ENCODE results near the gene NUMA1. TPM values are rescaled to one million over a fixed set of nuclear protein-coding genes. Genes with fewer than 3 reads are reported as not detected.
A peak's percentile ranks its signal among the peaks of the same experiment; 100 is the strongest.

The NUMA1 gene
- polyA plus RNA-seq, 3 donors: 4.1 to 91.2 (median 12.4) TPM

DNA sequence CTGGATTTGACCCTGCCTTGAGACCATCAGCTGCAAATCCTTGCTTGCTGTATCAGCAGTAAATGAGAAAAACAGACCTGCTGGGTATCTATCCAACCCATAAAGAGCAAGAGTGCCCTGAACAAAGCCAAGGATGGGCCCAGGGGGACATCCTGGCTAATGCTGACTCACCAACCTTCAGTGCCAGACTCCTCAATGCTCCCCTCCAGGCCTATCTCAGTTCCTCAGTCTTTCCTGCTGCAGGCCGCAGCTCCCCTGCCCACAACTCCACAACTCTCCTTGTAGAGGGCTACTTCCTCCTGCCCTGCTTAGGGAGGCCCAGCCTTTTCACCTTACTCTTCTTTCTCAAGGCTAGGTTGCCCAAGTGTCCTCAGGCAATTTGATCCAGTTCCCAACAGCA is 20.1 kb upstream of the NUMA1 start:
- intact Hi-C loops (cut with micrococcal nuclease): loop anchor here (5.0 to 10.0 kb wide), 2 partner anchors 42 to 124 kb away; partner anchors contain the start of gene INPPL1 (in 1 of the 2)
- Histone ChIP-seq H3K9ac (ENCODE audit: insufficient read depth, low read length, poor library complexity, severe bottlenecking) (peak overlapping the region; percentile 91), H3K9me3 (replicated peaks in 1 of 2; ENCODE audit: control insufficient read depth in 1 of 2, insufficient read depth in 1 of 2, low read length in 2 of 2) (no peaks in the 10 kb centered on the region), H3K4me1 (ENCODE audit: control insufficient read depth in 1 of 2, insufficient read depth in 2 of 2, low read length in 2 of 2) (peaks cover 46 to 50% of the 10 kb centered on the region in 2 donors), H3K4me2 (replicated peaks; ENCODE audit: extremely low read depth, low read length, poor library complexity, severe bottlenecking) (peak overlapping the region; percentile 86), H2AFZ (ENCODE audit: insufficient read depth, low read depth, low read length, poor library complexity, severe bottlenecking) (no peak overlapping the region), H3K36me3 (replicated peaks in 1 of 2; ENCODE audit: control insufficient read depth in 1 of 2, insufficient read depth in 2 of 2, low read length in 2 of 2) (peaks cover 35 to 57% of the 10 kb centered on the region in 2 donors), H3K4me3 (replicated peaks in 1 of 3; ENCODE audit: low read depth in 2 of 3, low read length in 3 of 3) (peak overlapping the region in 1 of 3 experiments; percentile 95), H3K27me3 (ENCODE audit: control insufficient read depth in 2 of 2, insufficient read depth in 2 of 2, low read length in 2 of 2) (no peaks in the 10 kb centered on the region), H3K79me2 (ENCODE audit: insufficient read depth, low read length) (peaks cover 65% of the 10 kb centered on the region), H4K20me1 (ENCODE audit: insufficient read depth, low read length) (peaks cover 50% of the 10 kb centered on the region), H3K27ac (ENCODE audit: low read depth in 1 of 2, low read length in 2 of 2) (peak overlapping the region; percentile 53 to 95)
- TF ChIP-seq, protein P1, sequence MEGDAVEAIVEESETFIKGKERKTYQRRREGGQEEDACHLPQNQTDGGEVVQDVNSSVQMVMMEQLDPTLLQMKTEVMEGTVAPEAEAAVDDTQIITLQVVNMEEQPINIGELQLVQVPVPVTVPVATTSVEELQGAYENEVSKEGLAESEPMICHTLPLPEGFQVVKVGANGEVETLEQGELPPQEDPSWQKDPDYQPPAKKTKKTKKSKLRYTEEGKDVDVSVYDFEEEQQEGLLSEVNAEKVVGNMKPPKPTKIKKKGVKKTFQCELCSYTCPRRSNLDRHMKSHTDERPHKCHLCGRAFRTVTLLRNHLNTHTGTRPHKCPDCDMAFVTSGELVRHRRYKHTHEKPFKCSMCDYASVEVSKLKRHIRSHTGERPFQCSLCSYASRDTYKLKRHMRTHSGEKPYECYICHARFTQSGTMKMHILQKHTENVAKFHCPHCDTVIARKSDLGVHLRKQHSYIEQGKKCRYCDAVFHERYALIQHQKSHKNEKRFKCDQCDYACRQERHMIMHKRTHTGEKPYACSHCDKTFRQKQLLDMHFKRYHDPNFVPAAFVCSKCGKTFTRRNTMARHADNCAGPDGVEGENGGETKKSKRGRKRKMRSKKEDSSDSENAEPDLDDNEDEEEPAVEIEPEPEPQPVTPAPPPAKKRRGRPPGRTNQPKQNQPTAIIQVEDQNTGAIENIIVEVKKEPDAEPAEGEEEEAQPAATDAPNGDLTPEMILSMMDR (IDR thresholded peaks at IDR 0.05): no peak
- Mint-ChIP-seq H3K9me3 (peaks cover 0 to 7% (median 0%) of the 10 kb centered on the region in 7 donors), H3K27me3 (ENCODE audit: low read depth in 3 of 3) (peaks cover 0 to 1% (median 1%) of the 10 kb centered on the region in 3 donors), H3K4me3 (peak overlapping the region; percentile 60 to 99), H3K36me3 (peaks cover 40 to 78% of the 10 kb centered on the region in 2 donors), H3K4me1 (peaks cover 52% of the 10 kb centered on the region), H3K27ac (peak overlapping the region; percentile 95 to 98 (median 96))
- DNase-seq: peak; percentile 51 to 77 (median 76)
- WGBS (ENCODE audit: insufficient coverage): no CpG with 5 or more reads among the region's 1 CpG

DNA sequence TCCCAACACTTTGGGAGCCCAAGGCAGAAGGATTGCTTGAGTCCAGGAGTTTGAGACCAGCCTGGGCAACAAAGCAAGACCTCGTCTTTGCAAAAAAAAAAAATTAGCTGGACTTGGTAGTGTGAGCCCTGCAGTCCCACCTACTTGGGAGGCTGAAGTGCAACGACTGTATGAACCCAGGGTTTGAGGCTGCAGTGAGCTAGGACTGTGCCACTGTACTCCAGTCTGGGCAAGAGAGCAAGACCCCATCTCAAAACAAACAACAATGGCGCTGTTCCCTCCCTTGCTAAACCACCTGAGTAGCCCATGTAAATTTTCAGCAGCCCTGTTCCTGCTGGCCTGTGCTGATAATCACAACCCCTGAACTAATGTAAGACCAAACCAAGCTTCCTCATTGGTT is 19.7 kb upstream of the NUMA1 start:
- TF ChIP-seq, protein P1 (IDR thresholded peaks at IDR 0.05): no peak
- H4K20me1 ChIP-seq (ENCODE audit: insufficient read depth, low read length): peaks cover 50% of the 10 kb centered on the region
- intact Hi-C loops (cut with micrococcal nuclease): loop anchor here (5.0 to 10.0 kb wide), 2 partner anchors 42 to 125 kb away; partner anchors contain the start of gene INPPL1 (in 1 of the 2)
- H3K4me2 ChIP-seq (replicated peaks; ENCODE audit: extremely low read depth, low read length, poor library complexity, severe bottlenecking): peak overlapping the region; percentile 86
- peaks cover 0 to 1% (median 1%) of the 10 kb centered on the region in 3 donors for H3K27me3 Mint-ChIP-seq (ENCODE audit: low read depth in 3 of 3)
- H3K79me2 ChIP-seq (ENCODE audit: insufficient read depth, low read length): peaks cover 65% of the 10 kb centered on the region
- peaks cover 52% of the 10 kb centered on the region for H3K4me1 Mint-ChIP-seq
- peaks cover 46 to 50% of the 10 kb centered on the region in 2 donors for H3K4me1 ChIP-seq (ENCODE audit: control insufficient read depth in 1 of 2, insufficient read depth in 2 of 2, low read length in 2 of 2)
- no peak for DNase-seq
- H3K9ac ChIP-seq (ENCODE audit: insufficient read depth, low read length, poor library complexity, severe bottlenecking): peak overlapping the region; percentile 27
- 57% methylated on average over 2 of the region's 3 CpGs for WGBS (ENCODE audit: insufficient coverage)
- H3K4me3 Mint-ChIP-seq: peak overlapping the region; percentile 60 to 99
- peaks cover 39 to 57% of the 10 kb centered on the region in 2 donors for H3K36me3 ChIP-seq (replicated peaks in 1 of 2; ENCODE audit: control insufficient read depth in 1 of 2, insufficient read depth in 2 of 2, low read length in 2 of 2)
- H3K36me3 Mint-ChIP-seq: peaks cover 40 to 78% of the 10 kb centered on the region in 2 donors
- H3K4me3 ChIP-seq (replicated peaks in 1 of 3; ENCODE audit: low read depth in 2 of 3, low read length in 3 of 3): peak overlapping the region in 1 of 3 experiments; percentile 95
- H3K27me3 ChIP-seq (ENCODE audit: control insufficient read depth in 2 of 2, insufficient read depth in 2 of 2, low read length in 2 of 2): no peaks in the 10 kb centered on the region
- peaks cover 0 to 7% (median 0%) of the 10 kb centered on the region in 7 donors for H3K9me3 Mint-ChIP-seq
- peak overlapping the region; percentile 95 to 98 (median 96) for H3K27ac Mint-ChIP-seq
- H2AFZ ChIP-seq (ENCODE audit: insufficient read depth, low read depth, low read length, poor library complexity, severe bottlenecking): no peak overlapping the region
- no peaks in the 10 kb centered on the region for H3K9me3 ChIP-seq (replicated peaks in 1 of 2; ENCODE audit: control insufficient read depth in 1 of 2, insufficient read depth in 1 of 2, low read length in 2 of 2)
- H3K27ac ChIP-seq (ENCODE audit: low read depth in 1 of 2, low read length in 2 of 2): peak overlapping the region; percentile 53 to 95
